ENCODE measurements around the gene WFDC8.
"Not testable (repeated sequence)": the region's sequence is repeated elsewhere in the genome, so short reads cannot be mapped to it uniquely, and the experiment has no call there.

Gene WFDC8

GRCh38 chr20:45579184-45579583, at the start of gene WFDC8:
WFDC8 (minus strand) TSS chr20:45579284; CDS start chr20:45579247, 37 bp downstream.
- DNase-seq, result no peak

- DNase-seq, result no peak
Measured at GRCh38 chr20:45626540-45626939, 47.5 kb upstream of the WFDC8 start.

DNA sequence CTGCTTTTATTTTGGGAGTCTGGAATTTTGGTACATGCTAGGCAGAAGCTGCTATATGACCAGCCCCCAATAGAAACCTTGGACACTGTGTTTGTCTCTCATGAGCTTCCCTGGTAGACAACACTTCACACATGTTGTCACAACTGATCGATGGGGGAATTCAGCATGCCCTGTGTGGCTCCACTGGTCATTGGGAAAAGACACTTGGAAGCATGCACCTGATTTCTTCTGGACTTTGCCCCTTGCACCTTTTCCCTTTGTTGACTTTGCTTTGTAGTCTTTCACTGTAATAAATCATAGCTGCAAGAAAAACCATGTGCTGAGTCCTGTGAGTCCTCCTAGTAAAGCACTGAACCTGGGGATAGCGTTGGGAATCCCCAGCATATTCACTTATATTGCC, 42.5 kb upstream of the WFDC8 start:
- DNase-seq, result no peak

DNA sequence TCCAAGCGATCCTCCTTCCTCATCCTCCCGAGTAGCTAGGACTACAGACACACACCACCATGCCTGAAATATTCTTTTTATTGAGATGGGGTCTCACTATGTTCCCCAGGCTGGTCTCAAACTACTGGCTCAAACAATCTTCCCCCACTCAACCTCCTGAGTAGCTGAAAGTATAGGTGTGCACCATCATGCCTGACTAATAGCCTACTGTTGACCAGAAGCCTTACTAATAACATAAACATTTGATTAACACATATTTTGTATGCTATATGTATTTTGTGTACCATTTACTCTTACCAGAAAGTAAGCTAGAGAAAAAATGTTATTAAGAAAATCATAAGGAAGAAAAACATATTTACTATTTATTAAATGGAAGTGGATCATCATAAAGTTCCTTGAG, 38.5 kb upstream of the WFDC8 start:
- DNase-seq, result no peak

DNA sequence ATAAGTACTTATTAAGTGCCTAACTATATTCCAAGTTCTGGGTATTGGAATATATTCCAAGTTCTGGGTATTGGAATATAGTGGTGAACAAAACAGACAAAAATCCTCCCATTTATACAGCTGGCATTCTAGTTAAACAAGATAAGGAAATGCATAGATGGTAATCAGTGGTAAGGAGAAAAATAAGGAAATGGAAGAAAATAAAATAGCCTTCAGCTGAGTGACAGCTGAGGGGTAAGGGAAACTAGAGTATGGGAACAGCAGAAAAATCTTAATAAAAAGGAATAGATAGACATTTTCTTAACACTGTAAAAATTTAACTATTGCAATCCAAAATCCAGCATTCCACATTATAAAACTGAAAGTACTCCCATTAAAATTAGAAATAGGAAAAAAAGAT, 33.2 kb upstream of the WFDC8 start:
- no peak for DNase-seq

DNA sequence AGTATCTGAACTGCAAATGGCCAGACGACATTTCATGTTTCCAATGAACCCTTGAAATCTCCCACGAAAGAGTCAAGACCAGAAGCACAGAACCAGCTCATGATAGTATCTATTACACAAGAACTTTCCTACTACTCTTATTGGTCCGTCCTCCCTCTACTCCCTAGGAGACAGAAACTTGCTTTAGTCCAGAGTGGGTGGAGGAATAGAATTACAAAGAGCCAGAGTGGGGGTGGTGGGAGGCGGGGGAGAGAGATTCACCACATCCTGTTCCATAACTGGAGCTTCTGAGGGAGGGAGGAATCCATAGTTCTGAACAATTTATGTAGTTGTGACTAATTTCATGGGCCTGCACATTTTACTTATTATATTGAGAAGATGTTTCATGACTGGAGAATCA, 32.0 kb upstream of the WFDC8 start:
- peak; percentile 45 for DNase-seq

DNA sequence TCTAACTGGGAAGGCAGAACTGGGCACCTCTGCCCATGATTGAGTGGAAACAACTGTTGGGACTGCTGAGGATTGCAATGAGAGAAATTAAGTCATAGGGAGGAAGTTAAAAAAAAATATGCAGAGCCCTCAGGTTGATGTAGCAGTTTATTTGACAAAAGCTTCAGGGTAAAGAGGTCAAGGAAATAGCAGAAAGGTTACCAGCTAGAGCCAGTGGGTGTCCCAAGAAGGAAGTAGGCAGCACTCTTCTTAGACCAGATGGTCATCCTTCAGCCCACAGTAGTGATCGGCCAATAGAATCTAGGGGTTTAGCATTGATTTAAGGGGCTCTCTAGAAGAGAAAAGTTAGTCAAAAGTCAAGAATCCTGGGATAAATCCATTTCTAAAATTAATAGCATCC, 28.7 kb upstream of the WFDC8 start:
- DNase-seq, result no peak

- no peak for DNase-seq
Measured at GRCh38 chr20:45595235-45595634, 16.2 kb upstream of the WFDC8 start.

GRCh38 chr20:45593498-45593897, 14.4 kb upstream of the WFDC8 start:
- no peak for DNase-seq

DNA sequence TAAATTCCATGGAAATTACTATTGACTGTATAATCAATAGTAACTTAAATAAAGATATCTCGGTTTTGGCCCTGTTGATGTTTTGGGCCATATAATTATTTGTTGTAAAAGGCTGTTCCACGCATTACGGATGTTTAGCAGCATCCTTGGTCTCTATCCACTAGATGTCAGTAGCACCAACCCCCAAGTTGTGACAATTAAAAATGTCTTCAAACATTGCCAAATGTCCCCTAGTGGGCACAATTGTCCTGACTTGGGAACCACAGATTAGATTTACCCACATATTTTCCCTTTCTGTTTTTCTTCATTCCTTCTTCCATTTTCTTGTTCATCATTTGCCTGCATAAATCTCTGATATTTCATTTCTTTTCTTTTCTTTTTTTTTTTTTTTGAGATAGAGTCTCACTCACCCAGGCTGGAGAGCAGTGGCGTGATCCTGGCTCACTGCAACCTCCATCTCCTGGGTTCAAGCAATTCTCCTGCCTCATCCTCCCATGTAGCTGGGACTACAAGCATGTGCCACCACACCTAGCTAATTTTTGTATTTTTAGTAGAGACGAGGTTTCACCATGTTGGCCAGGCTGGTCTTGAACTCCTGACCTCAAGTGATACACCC, 13.6 kb upstream of the WFDC8 start:
- no peak for DNase-seq

DNA sequence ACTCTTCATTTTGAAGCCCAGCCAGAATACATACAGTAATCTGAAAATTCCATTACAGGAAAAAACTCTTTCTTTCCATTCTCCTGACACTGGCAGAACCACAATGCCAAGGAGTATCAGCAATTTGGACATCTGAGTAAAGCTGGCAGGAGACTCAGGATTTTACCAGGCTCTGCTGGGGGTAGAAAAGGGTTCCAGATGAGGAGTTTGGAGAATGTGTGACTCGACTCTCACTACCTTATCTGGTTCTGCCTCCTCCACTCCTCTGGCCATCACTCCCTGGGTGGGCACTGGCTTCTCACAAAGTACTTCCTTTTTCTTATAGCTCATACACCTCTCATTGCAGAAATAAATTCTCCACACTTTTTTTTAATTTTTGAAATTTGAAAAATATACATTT, 10.6 kb upstream of the WFDC8 start:
- no peak for DNase-seq

GRCh38 chr20:45588800-45589199, 9.7 kb upstream of the WFDC8 start:
- DNase-seq, result no peak

GRCh38 chr20:45585986-45586385, 6.9 kb upstream of the WFDC8 start:
- not testable (repeated sequence) for DNase-seq

DNA sequence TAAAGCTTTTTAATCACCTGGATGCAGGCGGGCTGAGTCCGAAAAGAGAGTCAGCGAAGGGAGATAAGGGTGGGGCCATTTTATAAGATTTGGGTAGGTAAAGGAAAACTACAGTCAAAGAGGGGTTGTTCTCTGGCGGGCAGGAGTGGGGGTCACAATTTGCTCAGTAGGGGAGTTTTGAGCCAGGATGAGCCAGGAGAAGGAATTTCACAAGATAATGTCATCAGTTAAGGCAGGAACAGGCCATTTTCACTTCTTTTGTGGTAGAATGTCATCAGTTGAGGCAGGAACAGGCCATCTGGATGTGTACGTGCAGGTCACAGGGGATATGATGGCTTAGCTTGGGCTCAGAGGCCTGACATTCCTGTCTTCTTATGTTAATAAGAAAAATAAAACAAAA, 5.2 kb upstream of the WFDC8 start:
- not testable (repeated sequence) for DNase-seq

GRCh38 chr20:45583502-45583901, 4.4 kb upstream of the WFDC8 start:
- no peak for DNase-seq

GRCh38 chr20:45581702-45582101, 2.6 kb upstream of the WFDC8 start:
- no peak for DNase-seq

- DNase-seq, result no peak
Measured at GRCh38 chr20:45578231-45578630, 853 bp downstream of the WFDC8 start.

DNA sequence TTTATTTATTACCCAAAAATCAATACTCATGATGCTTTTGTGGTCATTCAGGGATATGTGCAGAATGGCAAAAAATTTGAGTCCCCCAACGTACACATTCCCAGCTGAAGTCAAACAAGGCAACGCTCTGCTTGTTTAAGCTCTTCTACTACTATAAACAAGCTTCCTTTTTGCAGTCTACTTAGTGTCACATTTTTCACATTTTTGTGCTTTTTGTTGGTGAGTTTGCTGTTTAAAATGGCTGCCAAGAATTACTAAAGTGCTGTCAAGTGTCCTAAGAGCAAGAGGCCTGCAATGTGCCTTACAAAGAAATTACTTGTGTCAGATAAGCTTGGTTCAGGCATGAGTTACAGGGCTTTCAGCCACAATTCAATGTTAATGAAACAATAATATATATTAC, 2.1 kb downstream of the WFDC8 start:
- DNase-seq, result no peak

- DNase-seq, result no peak
Measured at GRCh38 chr20:45575931-45576330, 3.2 kb downstream of the WFDC8 start.

DNA sequence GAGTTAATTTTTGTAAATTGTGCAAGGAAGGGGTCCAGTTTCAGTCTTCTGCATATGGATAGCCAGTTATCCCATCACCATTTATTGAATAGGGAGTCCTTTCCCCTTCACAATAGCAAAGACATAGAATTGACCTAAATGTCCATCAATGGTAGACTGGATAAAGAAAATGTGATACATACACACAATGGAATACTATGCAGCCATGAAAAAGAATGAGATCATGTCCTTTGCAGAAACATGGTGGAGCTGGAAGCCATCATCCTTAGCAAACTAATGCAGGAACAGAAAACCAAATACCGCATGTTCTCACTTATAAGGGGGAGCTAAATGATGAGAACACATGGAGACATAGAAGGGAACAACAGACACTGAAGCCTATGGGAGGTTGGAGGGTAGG, 9.4 kb downstream of the WFDC8 start:
- not testable (repeated sequence) for DNase-seq

DNA sequence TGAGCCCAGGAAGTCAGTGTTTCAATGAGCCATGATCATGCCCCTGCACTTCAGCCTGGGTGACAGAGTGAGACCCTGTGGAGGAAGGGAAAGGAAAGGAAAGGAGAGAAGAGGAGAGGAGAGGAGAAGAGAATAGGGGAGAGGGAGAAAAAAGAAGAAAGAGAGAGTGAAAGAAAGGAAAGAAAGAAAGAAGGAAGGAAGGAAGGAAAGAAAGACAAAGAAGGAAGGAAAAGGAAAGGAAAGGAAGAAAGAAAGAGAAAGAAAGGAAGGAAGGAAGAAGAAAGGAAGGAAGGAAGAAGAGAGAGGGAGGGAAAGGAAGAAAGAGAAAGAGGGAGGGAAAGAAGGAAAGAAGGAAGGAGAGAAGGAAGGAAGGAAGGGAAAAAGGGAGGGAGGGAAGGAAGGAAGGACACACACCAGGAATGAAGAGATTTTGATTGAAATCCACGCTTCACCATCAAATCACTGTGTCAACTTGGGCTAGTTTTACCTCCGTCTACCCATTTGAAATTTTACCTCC, 14.3 kb downstream of the WFDC8 start:
- no peak for DNase-seq

DNA sequence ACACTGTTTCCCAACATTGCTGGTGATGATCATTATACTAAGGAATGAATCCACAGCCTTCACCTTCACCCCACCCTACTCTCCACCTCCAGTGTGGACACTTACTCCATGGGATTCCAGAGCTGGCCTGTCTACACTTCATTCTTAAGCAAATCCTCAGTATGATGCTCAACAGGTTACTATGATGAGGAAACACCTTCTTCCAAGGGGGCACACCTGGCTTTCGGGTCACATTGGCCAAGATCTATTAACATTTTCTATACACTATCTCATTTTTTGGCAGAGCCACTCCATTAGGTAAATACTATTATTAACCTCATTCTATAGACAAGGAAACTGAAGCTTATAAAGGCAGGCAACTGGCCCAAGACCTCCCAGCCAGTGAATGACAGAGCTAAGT, 23.9 kb downstream of the WFDC8 start:
- no peak for DNase-seq

GRCh38 chr20:45552456-45552855, 26.6 kb downstream of the WFDC8 start:
- DNase-seq, result no peak

- no peak for DNase-seq
Measured at GRCh38 chr20:45550765-45551164, 28.3 kb downstream of the WFDC8 start.

DNA sequence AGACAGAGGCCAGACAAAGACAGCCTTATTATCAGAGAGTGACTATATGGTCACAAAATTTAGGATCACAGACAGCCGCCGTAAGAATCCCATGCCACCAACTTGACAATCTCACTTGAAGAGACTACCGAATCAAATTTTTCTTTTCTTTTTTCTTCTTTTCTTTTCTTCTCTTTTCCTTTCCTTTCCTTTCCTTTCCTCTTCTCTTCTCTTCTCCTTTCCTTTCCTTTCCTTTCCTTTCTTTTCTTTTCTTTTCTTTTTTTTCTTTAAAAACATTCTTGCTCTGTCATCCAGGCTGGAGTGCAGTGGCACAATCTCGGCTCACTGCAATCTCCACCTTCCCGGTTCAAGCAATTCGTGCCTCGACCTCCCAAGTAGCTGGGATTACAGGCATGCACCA, 30.7 kb downstream of the WFDC8 start:
- no peak for DNase-seq

Data from stimulated activated naive CD4-positive, alpha-beta T cell treated with Interleukin-2 at 50 U/mL for 16 hours (primary cell).